ENCODE results near the gene SFTPB.

- no peak for TF ChIP-seq CTCF (IDR thresholded peaks at IDR 0.05; ENCODE audit: borderline replicate concordance, extremely low read depth, low read length, poor library complexity, severe bottlenecking)
- TF ChIP-seq EZH2 (IDR thresholded peaks at IDR 0.05; ENCODE audit: borderline replicate concordance, low read depth, low read length, severe bottlenecking), result no peak
Observed at GRCh38 chr2:85619617-85620016, 48.4 kb downstream of the SFTPB start.

All from DND-41 (cell line).